HepG2 (cell line): ENCODE data around the gene SCAMP3. TPM values are rescaled to one million over a fixed set of nuclear protein-coding genes. Genes with fewer than 3 reads are reported as not detected.

Source experiments
- ATF1 ChIP-seq: IDR thresholded peaks from 2 replicates; pipeline ENCODE4 v1.6.1; 2016; ENCODE audit warnings: mild to moderate bottlenecking, control low read depth
- CAMTA2 ChIP-seq: sonication (generic); formaldehyde crosslinking; IDR thresholded peaks from 2 replicates; pipeline ENCODE4 v1.4.0; 2020; ENCODE audit warnings: mild to moderate bottlenecking, missing genetic modification reagents, borderline replicate concordance
- DNMT1 ChIP-seq: sonication (generic); formaldehyde crosslinking; IDR thresholded peaks from 2 replicates; pipeline ENCODE4 v1.5.1; 2020; ENCODE audit warnings: mild to moderate bottlenecking, missing genetic modification reagents
- ETV5 ChIP-seq: IDR thresholded peaks from 2 replicates; pipeline ENCODE4 v1.6.1; 2018; ENCODE audit warnings: missing biosample characterization, missing genetic modification reagents, inconsistent platforms, borderline replicate concordance
- EZH2 ChIP-seq: conservative IDR thresholded peaks from 2 replicates; pipeline ENCODE4 v1.6.1; 2012; ENCODE audit warnings: mild to moderate bottlenecking, low read depth, low read length, moderate library complexity
- HCFC1 ChIP-seq: fragments of 150-350 bp; IDR thresholded peaks from 2 replicates; pipeline ENCODE4 v1.6.1; 2014; ENCODE audit warnings: low read depth, low read length
- ISL2 ChIP-seq: sonication (generic); formaldehyde crosslinking; IDR thresholded peaks from 2 replicates; pipeline ENCODE4 v1.5.0; 2020; ENCODE audit warnings: missing genetic modification reagents
- KAT2B ChIP-seq: fragments of 150-350 bp; IDR thresholded peaks from 2 replicates; pipeline ENCODE4 v1.6.1; 2014; ENCODE audit warnings: low read depth, low read length, borderline replicate concordance
- MATR3 ChIP-seq: sonication (generic); formaldehyde crosslinking; IDR thresholded peaks from 2 replicates; pipeline ENCODE4 v1.4.0; 2020; ENCODE audit warnings: missing genetic modification reagents
- MLLT10 ChIP-seq: sonication (generic); formaldehyde crosslinking; IDR thresholded peaks from 2 replicates; pipeline ENCODE4 v1.4.0; 2020; ENCODE audit warnings: missing genetic modification reagents
- NR2C2 ChIP-seq: sonication (generic); formaldehyde crosslinking; IDR thresholded peaks from 2 replicates; pipeline ENCODE4 v1.4.0; 2020; ENCODE audit warnings: missing genetic modification reagents, mild to moderate bottlenecking, moderate library complexity, borderline replicate concordance
- PAX8 ChIP-seq: sonication (generic); formaldehyde crosslinking; IDR thresholded peaks from 2 replicates; pipeline ENCODE4 v1.8.0; 2022; ENCODE audit warnings: mild to moderate bottlenecking, missing genetic modification reagents, borderline replicate concordance
- PHF21A ChIP-seq: sonication (generic); formaldehyde crosslinking; IDR thresholded peaks from 2 replicates; pipeline ENCODE4 v1.5.0; 2020; ENCODE audit warnings: mild to moderate bottlenecking, missing genetic modification reagents
- RARA ChIP-seq: IDR thresholded peaks from 2 replicates; pipeline ENCODE4 v1.6.1; 2016; ENCODE audit warnings: missing genetic modification reagents, missing compliant biosample characterization
- RXRA ChIP-seq: sonication (generic); formaldehyde crosslinking; IDR thresholded peaks from 2 replicates; pipeline ENCODE4 v1.5.1; 2020; ENCODE audit warnings: missing genetic modification reagents
- SMAD9 ChIP-seq: sonication (generic); formaldehyde crosslinking; IDR thresholded peaks from 2 replicates; pipeline ENCODE4 v1.5.1; 2020; ENCODE audit warnings: mild to moderate bottlenecking, missing genetic modification reagents
- THRA ChIP-seq: sonication (generic); formaldehyde crosslinking; IDR thresholded peaks from 2 replicates; pipeline ENCODE4 v1.4.0; 2020; ENCODE audit warnings: missing genetic modification reagents, borderline replicate concordance
- TIGD3 ChIP-seq: sonication (generic); formaldehyde crosslinking; IDR thresholded peaks from 2 replicates; pipeline ENCODE4 v1.5.1; 2020; ENCODE audit warnings: mild to moderate bottlenecking, missing genetic modification reagents, borderline replicate concordance
- TRAFD1 ChIP-seq: sonication (generic); formaldehyde crosslinking; IDR thresholded peaks from 2 replicates; pipeline ENCODE4 v1.5.1; 2020; ENCODE audit warnings: missing genetic modification reagents, mild to moderate bottlenecking, borderline replicate concordance
- ZMYM2 ChIP-seq: sonication (generic); formaldehyde crosslinking; IDR thresholded peaks from 2 replicates; pipeline ENCODE4 v1.8.0; 2022; ENCODE audit warnings: mild to moderate bottlenecking, missing genetic modification reagents
- ZNF205 ChIP-seq: IDR thresholded peaks from 2 replicates; pipeline ENCODE4 v1.6.1; 2018; ENCODE audit warnings: missing biosample characterization, missing genetic modification reagents
- ZNF282 ChIP-seq: fragments of 450-650 bp; IDR thresholded peaks from 2 replicates; pipeline ENCODE4 v1.6.1; 2018; ENCODE audit not compliant: partially characterized antibody
- ZNF331 ChIP-seq: sonication (generic); formaldehyde crosslinking; IDR thresholded peaks from 2 replicates; pipeline ENCODE4 v1.4.0; 2020; ENCODE audit warnings: missing genetic modification reagents
- polyA plus RNA-seq, 8 experiments: library from polyadenylated mRNA; depleted of rRNA in 3 of 8; stranded (reverse) in 7 of 8; unstranded in 1 of 8; fragments of >200 nt; fragmentation: Illumina TruSeq in 4 of 8; extraction: Trizol in 4 of 8; gene quantifications; 2 replicates each; pipeline versions ENCODE4 v1.2.1 to v1.2.3, GENCODE V29; 2011 to 2016; ENCODE audit warnings: low read depth in 4 of 8, missing spikeins in 1 of 8, mixed read lengths in 1 of 8; ENCODE audit not compliant: insufficient read depth in 1 of 8
- total RNA-seq, 5 experiments: library from RNA; depleted of rRNA; stranded (reverse); fragments of >200 nt; fragmentation: Illumina TruSeq; extraction: Trizol; gene quantifications; 2 replicates each; pipeline ENCODE4 v1.2.3, GENCODE V29; 2016; ENCODE audit warnings: low read depth in 1 of 5
- TF ChIP-seq, protein P1 (sequence below): sonication (generic); formaldehyde crosslinking; IDR thresholded peaks from 2 replicates; pipeline ENCODE4 v1.9.0; 2021; ENCODE audit warnings: missing genetic modification reagents, mild to moderate bottlenecking, borderline replicate concordance
- TF ChIP-seq, protein P2 (sequence below): sonication (generic); formaldehyde crosslinking; IDR thresholded peaks from 2 replicates; pipeline ENCODE4 v1.5.0; 2020; ENCODE audit warnings: missing genetic modification reagents

Gene SCAMP3
- total and polyA plus RNA-seq, 2 of the 13 experiments (the other 11 are each of a cell fraction or from before 2014, with no cell fraction given) = 46.8 to 83.3 TPM

GRCh38 chr1:155300553-155301329, 38.6 kb upstream of the SCAMP3 start (continued):
- TF ChIP-seq DNMT1 (CRISPR knock-in tag) (no peak), TRAFD1 (CRISPR knock-in tag) (no peak; the same call in 1 of the 2 replicates), CAMTA2 (CRISPR knock-in tag) (no peak), EZH2 (no peak), SMAD9 (peak; percentile 86; the same call in 1 of the 2 replicates), KAT2B (no peak), THRA (peak; percentile 81), TIGD3 (CRISPR knock-in tag) (no peak), PAX8 (CRISPR knock-in tag) (peak; percentile 64; the same call in 1 of the 2 replicates), ISL2 (CRISPR knock-in tag) (peak; percentile 67; the same call in 1 of the 2 replicates), HCFC1 (no peak), ZNF282 (no peak), ZNF331 (CRISPR knock-in tag) (peak; percentile 99), ZMYM2 (CRISPR knock-in tag) (peak; percentile 54; the same call in 1 of the 2 replicates), RARA (CRISPR knock-in tag) (peak; percentile 65), NR2C2 (CRISPR knock-in tag) (peak; percentile 51; the same call in 1 of the 2 replicates), MATR3 (no peak), PHF21A (CRISPR knock-in tag) (peak; percentile 95), MLLT10 (no peak), ETV5 (CRISPR knock-in tag) (peak; percentile 68; the same call in 1 of the 2 replicates), ZNF205 (CRISPR knock-in tag) (peak; percentile 41; the same call in 1 of the 2 replicates), RXRA (CRISPR knock-in tag) (peak; percentile 78), ATF1 (no peak)
- TF ChIP-seq, protein P1, sequence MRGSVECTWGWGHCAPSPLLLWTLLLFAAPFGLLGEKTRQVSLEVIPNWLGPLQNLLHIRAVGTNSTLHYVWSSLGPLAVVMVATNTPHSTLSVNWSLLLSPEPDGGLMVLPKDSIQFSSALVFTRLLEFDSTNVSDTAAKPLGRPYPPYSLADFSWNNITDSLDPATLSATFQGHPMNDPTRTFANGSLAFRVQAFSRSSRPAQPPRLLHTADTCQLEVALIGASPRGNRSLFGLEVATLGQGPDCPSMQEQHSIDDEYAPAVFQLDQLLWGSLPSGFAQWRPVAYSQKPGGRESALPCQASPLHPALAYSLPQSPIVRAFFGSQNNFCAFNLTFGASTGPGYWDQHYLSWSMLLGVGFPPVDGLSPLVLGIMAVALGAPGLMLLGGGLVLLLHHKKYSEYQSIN (CRISPR knock-in tag) = no peak
- TF ChIP-seq, protein P2, sequence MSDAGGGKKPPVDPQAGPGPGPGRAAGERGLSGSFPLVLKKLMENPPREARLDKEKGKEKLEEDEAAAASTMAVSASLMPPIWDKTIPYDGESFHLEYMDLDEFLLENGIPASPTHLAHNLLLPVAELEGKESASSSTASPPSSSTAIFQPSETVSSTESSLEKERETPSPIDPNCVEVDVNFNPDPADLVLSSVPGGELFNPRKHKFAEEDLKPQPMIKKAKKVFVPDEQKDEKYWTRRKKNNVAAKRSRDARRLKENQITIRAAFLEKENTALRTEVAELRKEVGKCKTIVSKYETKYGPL (CRISPR knock-in tag) = no peak
